ENCODE data around the gene HS3ST5.
"Not testable (repeated sequence)": the region's sequence is repeated elsewhere in the genome, so short reads cannot be mapped to it uniquely, and the experiment has no call there.

The HS3ST5 gene

GRCh38 chr6:114032721-114033120 lies 310.1 kb downstream of the HS3ST5 start:
- H3K4me2 ChIP-seq (ENCODE audit: low read length), result no peak overlapping the region
- no peaks in the 10 kb centered on the region for H4K20me1 ChIP-seq (ENCODE audit: insufficient read depth, low read length)
- H2AFZ ChIP-seq (ENCODE audit: low read depth, low read length), result no peak overlapping the region
- H3K4me1 ChIP-seq (ENCODE audit: low read length), result no peaks in the 10 kb centered on the region
- no peaks in the 10 kb centered on the region for H3K9me3 ChIP-seq (ENCODE audit: insufficient read depth, low read length)
- no peaks in the 10 kb centered on the region for H3K36me3 ChIP-seq (replicated peaks; ENCODE audit: low read depth, low read length)
- no peak overlapping the region for H3K4me3 ChIP-seq (ENCODE audit: low read length)
- no peaks in the 10 kb centered on the region for H3K79me2 ChIP-seq (ENCODE audit: low read length)
- TF ChIP-seq EZH2phosphoT487 (IDR thresholded peaks at IDR 0.05; ENCODE audit: low read depth) (no peak), CTCF (IDR thresholded peaks at IDR 0.05; ENCODE audit: low read depth, low read length) (no peak)
- no peaks in the 10 kb centered on the region for H3K27me3 ChIP-seq (ENCODE audit: low read depth, low read length)
- H3K9ac ChIP-seq (ENCODE audit: low read length), result no peak overlapping the region
- H3K27ac ChIP-seq (ENCODE audit: low read length), result no peak overlapping the region

DNA sequence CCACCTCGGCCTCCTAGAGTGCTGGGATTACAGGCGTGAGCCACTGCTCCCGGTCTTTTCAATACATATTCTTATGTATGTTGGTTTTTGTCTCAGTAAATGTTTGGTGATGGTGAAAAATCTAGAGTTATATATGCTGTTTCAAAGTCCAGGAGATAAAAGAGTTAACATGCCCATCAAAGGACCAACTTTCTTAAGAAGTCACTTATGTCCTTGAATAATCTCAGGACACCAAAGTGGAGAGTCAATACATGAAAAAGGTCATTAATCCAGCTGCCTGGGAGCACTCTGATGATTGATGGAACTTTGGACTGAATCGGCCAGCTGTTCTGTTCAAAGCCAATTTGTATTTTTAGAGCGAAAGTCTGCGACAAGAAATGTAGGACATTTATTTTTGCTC lies 312.1 kb downstream of the HS3ST5 start:
- H3K9me3 ChIP-seq (ENCODE audit: insufficient read depth, low read length), result no peaks in the 10 kb centered on the region
- no peaks in the 10 kb centered on the region for H3K36me3 ChIP-seq (replicated peaks; ENCODE audit: low read depth, low read length)
- H3K79me2 ChIP-seq (ENCODE audit: low read length), result no peaks in the 10 kb centered on the region
- H3K27ac ChIP-seq (ENCODE audit: low read length), result no peak overlapping the region
- H3K27me3 ChIP-seq (ENCODE audit: low read depth, low read length), result no peaks in the 10 kb centered on the region
- H3K4me2 ChIP-seq (ENCODE audit: low read length), result no peak overlapping the region
- no peak overlapping the region for H3K4me3 ChIP-seq (ENCODE audit: low read length)
- H2AFZ ChIP-seq (ENCODE audit: low read depth, low read length), result no peak overlapping the region
- H4K20me1 ChIP-seq (ENCODE audit: insufficient read depth, low read length), result no peaks in the 10 kb centered on the region
- H3K9ac ChIP-seq (ENCODE audit: low read length), result no peak overlapping the region
- TF ChIP-seq CTCF (IDR thresholded peaks at IDR 0.05; ENCODE audit: low read depth, low read length), result no peak
- no peaks in the 10 kb centered on the region for H3K4me1 ChIP-seq (ENCODE audit: low read length)

- Histone ChIP-seq H3K4me2 (ENCODE audit: low read length) (no peak overlapping the region), H3K9ac (ENCODE audit: low read length) (no peak overlapping the region), H3K9me3 (ENCODE audit: insufficient read depth, low read length) (no peaks in the 10 kb centered on the region), H2AFZ (ENCODE audit: low read depth, low read length) (no peak overlapping the region), H4K20me1 (ENCODE audit: insufficient read depth, low read length) (no peaks in the 10 kb centered on the region), H3K27ac (ENCODE audit: low read length) (no peak overlapping the region), H3K4me1 (ENCODE audit: low read length) (no peaks in the 10 kb centered on the region), H3K36me3 (replicated peaks; ENCODE audit: low read depth, low read length) (no peaks in the 10 kb centered on the region), H3K27me3 (ENCODE audit: low read depth, low read length) (no peaks in the 10 kb centered on the region), H3K4me3 (ENCODE audit: low read length) (no peak overlapping the region), H3K79me2 (ENCODE audit: low read length) (no peaks in the 10 kb centered on the region)
- TF ChIP-seq CTCF (IDR thresholded peaks at IDR 0.05; ENCODE audit: low read depth, low read length) (no peak), EZH2phosphoT487 (IDR thresholded peaks at IDR 0.05; ENCODE audit: low read depth) (no peak)
These were observed 318.1 kb downstream of the HS3ST5 start for GRCh38 chr6:114024746-114025145.

GRCh38 chr6:114020196-114020595 lies 322.6 kb downstream of the HS3ST5 start:
- H3K9me3 ChIP-seq (ENCODE audit: insufficient read depth, low read length), result no peaks in the 10 kb centered on the region
- H3K4me1 ChIP-seq (ENCODE audit: low read length), result no peaks in the 10 kb centered on the region
- no peaks in the 10 kb centered on the region for H4K20me1 ChIP-seq (ENCODE audit: insufficient read depth, low read length)
- no peak overlapping the region for H3K4me2 ChIP-seq (ENCODE audit: low read length)
- no peaks in the 10 kb centered on the region for H3K27me3 ChIP-seq (ENCODE audit: low read depth, low read length)
- H3K79me2 ChIP-seq (ENCODE audit: low read length), result no peaks in the 10 kb centered on the region
- TF ChIP-seq CTCF (IDR thresholded peaks at IDR 0.05; ENCODE audit: low read depth, low read length) (no peak), EZH2phosphoT487 (IDR thresholded peaks at IDR 0.05; ENCODE audit: low read depth) (no peak)
- no peak overlapping the region for H3K4me3 ChIP-seq (ENCODE audit: low read length)
- H2AFZ ChIP-seq (ENCODE audit: low read depth, low read length), result no peak overlapping the region
- no peak overlapping the region for H3K9ac ChIP-seq (ENCODE audit: low read length)
- H3K36me3 ChIP-seq (replicated peaks; ENCODE audit: low read depth, low read length), result no peaks in the 10 kb centered on the region
- H3K27ac ChIP-seq (ENCODE audit: low read length), result no peak overlapping the region

DNA sequence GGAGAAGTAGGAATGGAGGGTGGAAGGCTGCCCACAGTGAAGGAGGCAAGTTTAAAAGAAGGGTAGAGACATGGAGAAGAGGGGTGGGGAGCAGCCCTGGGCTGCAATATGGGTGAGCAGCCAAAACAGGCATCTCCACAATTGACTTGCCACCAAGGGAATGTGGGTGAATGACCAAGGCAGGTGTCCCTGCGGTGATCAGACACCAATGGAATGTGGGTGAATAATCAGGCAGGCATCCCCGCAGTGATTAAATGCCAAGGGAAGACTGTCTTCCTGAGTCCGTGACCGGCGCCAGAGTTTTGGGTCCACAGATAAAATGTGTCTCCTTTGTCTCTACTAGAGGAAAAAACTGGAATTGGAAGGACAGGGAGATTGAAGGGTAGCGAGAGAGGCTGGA lies 325.7 kb downstream of the HS3ST5 start:
- H3K9me3 ChIP-seq (ENCODE audit: insufficient read depth, low read length); H3K79me2 ChIP-seq (ENCODE audit: low read length); H3K4me2 ChIP-seq (ENCODE audit: low read length); H3K4me3 ChIP-seq (ENCODE audit: low read length); H3K9ac ChIP-seq (ENCODE audit: low read length); H3K27ac ChIP-seq (ENCODE audit: low read length); H3K36me3 ChIP-seq (replicated peaks; ENCODE audit: low read depth, low read length); H3K27me3 ChIP-seq (ENCODE audit: low read depth, low read length); H3K4me1 ChIP-seq (ENCODE audit: low read length); H2AFZ ChIP-seq (ENCODE audit: low read depth, low read length); H4K20me1 ChIP-seq (ENCODE audit: insufficient read depth, low read length): not testable (repeated sequence)

- not testable (repeated sequence) for H3K27ac ChIP-seq (ENCODE audit: low read length); H3K4me3 ChIP-seq (ENCODE audit: low read length); H3K4me2 ChIP-seq (ENCODE audit: low read length); H3K36me3 ChIP-seq (replicated peaks; ENCODE audit: low read depth, low read length); H3K4me1 ChIP-seq (ENCODE audit: low read length); H3K79me2 ChIP-seq (ENCODE audit: low read length); H2AFZ ChIP-seq (ENCODE audit: low read depth, low read length); H3K27me3 ChIP-seq (ENCODE audit: low read depth, low read length); H3K9ac ChIP-seq (ENCODE audit: low read length); H3K9me3 ChIP-seq (ENCODE audit: insufficient read depth, low read length); H4K20me1 ChIP-seq (ENCODE audit: insufficient read depth, low read length)
These were observed 328.7 kb downstream of the HS3ST5 start for GRCh38 chr6:114014106-114014505.

DNA sequence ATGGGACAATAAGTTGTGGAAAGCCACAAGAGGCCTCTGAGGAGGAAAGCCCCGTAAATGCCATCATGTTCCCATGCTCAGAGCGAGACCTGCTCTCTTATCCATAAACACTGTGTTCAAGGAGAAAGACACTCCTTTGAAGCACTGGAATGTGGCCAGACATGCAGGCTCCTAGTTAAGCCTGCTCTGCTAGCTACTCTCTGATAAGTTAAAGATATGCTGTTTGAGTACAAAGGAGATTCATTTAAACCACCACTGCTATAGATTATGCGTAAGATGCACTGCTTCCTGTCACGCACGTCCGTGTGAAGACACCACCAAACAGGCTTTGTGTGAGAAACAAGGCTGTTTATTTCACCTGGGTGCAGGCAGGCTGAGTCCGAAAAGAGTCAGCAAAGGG lies 331.3 kb downstream of the HS3ST5 start:
- H3K27me3 ChIP-seq (ENCODE audit: low read depth, low read length); H2AFZ ChIP-seq (ENCODE audit: low read depth, low read length); H3K79me2 ChIP-seq (ENCODE audit: low read length); H3K36me3 ChIP-seq (replicated peaks; ENCODE audit: low read depth, low read length); H3K9ac ChIP-seq (ENCODE audit: low read length); H4K20me1 ChIP-seq (ENCODE audit: insufficient read depth, low read length); H3K4me1 ChIP-seq (ENCODE audit: low read length); H3K9me3 ChIP-seq (ENCODE audit: insufficient read depth, low read length); H3K4me3 ChIP-seq (ENCODE audit: low read length); H3K4me2 ChIP-seq (ENCODE audit: low read length); H3K27ac ChIP-seq (ENCODE audit: low read length): not testable (repeated sequence)

Measured in OCI-LY3 (cell line).